Measurements from ENCODE around the gene RPL37A.

RPL37A gene

GRCh38 chr2:216491793-216492596 lies 6.6 kb upstream of the RPL37A start:
- no peak for DNase-seq

- DNase-seq = no peak
These were observed 5.9 kb upstream of the RPL37A start for GRCh38 chr2:216492597-216493333.

GRCh38 chr2:216493334-216493685 lies 5.3 kb upstream of the RPL37A start:
- DNase-seq = no peak

- no peak for DNase-seq
These were observed 3.0 kb upstream of the RPL37A start for GRCh38 chr2:216495656-216496055.

GRCh38 chr2:216497382-216498069 lies 1.1 kb upstream of the RPL37A start:
- DNase-seq = no peak

GRCh38 chr2:216498070-216498378 lies 620 bp upstream of the RPL37A start:
- no peak for DNase-seq

GRCh38 chr2:216499641-216500218 lies 1.1 kb downstream of the RPL37A start:
- DNase-seq = peak; percentile 46

- DNase-seq = no peak
These were observed 1.9 kb downstream of the RPL37A start for GRCh38 chr2:216500572-216500971.

GRCh38 chr2:216501854-216502253 lies 3.2 kb downstream of the RPL37A start:
- peak; percentile 26 for DNase-seq

GRCh38 chr2:216502381-216503158 lies 3.9 kb downstream of the RPL37A start:
- DNase-seq = no peak

- no peak for DNase-seq
These were observed 4.5 kb downstream of the RPL37A start for GRCh38 chr2:216503159-216503629.

GRCh38 chr2:216503697-216504375 lies 5.2 kb downstream of the RPL37A start:
- DNase-seq = no peak

GRCh38 chr2:216504376-216504762 lies 5.7 kb downstream of the RPL37A start:
- no peak for DNase-seq

GRCh38 chr2:216505133-216506106 lies 6.8 kb downstream of the RPL37A start:
- peak; percentile 36 for DNase-seq

- DNase-seq = no peak
These were observed 8.8 kb downstream of the RPL37A start for GRCh38 chr2:216507220-216508160.

GRCh38 chr2:216508229-216508628 lies 9.6 kb downstream of the RPL37A start:
- DNase-seq = no peak

- no peak for DNase-seq
These were observed 18.2 kb downstream of the RPL37A start for GRCh38 chr2:216516730-216517350.

- no peak for DNase-seq
These were observed 19.0 kb downstream of the RPL37A start for GRCh38 chr2:216517447-216518225.

Measured in stimulated activated CD8-positive, alpha-beta memory T cell treated with anti-CD3 and anti-CD28 coated beads, Interleukin-4, amount 100 ng/mL, for 48 hours (primary cell).